Activated gamma-delta T cell treated with Interleukin-2 at 50 U/mL for 16 hours (primary cell): ENCODE measurements around the gene HOXD8.

ENCODE experiments used
- DNase-seq: peaks from one replicate; pipeline ENCODE4 v3.0.0-alpha.2; 2020

HOXD8 gene

GRCh38 chr2:176128982-176129796 lies at the start of gene HOXD8:
Gene HOXD8 (plus strand): TSS chr2:176129705. CDS start chr2:176130367, 662 bp downstream.
- DNase-seq, result no peak

- DNase-seq, result no peak
These were observed 49.5 kb upstream of the HOXD8 start for GRCh38 chr2:176079831-176080539.

- no peak for DNase-seq
These were observed 48.7 kb upstream of the HOXD8 start for GRCh38 chr2:176080540-176081375.

- DNase-seq, result no peak
These were observed 48.1 kb upstream of the HOXD8 start for GRCh38 chr2:176081376-176081836.

DNA sequence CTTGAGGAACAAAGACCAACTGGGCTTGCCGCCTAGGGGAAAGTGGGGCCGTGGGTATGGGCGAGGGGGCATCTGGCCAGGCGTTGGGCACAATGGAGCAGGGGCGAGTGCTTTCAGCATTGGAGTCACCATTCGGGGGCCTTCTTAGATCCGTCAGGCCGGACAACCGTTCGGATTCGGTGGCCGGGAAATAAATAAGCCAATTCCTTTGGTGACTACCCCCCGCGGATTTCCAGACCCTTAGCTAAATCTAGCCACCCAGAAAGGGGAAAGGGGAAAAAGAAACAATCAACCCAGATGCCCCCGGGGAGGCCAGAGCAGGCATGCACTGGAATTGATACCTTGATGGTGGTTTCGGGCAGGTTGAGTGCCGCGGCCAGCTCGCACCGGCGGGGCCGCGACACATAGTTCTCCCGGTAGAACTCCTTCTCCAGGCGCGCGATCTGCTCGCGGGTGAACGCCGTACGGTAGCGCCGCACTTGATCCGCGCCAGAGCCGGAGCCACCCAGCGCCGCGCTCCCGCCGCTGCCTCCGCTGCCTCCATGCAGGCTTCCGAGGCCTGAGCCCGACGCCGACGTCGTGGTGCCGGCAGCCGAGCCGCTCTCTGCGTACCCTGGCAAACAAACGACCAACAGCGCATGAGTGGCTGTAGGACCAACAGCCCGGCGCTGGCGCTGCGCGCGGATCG lies 47.5 kb upstream of the HOXD8 start:
- DNase-seq, result no peak

GRCh38 chr2:176082525-176082823 lies 47.0 kb upstream of the HOXD8 start:
- no peak for DNase-seq

DNA sequence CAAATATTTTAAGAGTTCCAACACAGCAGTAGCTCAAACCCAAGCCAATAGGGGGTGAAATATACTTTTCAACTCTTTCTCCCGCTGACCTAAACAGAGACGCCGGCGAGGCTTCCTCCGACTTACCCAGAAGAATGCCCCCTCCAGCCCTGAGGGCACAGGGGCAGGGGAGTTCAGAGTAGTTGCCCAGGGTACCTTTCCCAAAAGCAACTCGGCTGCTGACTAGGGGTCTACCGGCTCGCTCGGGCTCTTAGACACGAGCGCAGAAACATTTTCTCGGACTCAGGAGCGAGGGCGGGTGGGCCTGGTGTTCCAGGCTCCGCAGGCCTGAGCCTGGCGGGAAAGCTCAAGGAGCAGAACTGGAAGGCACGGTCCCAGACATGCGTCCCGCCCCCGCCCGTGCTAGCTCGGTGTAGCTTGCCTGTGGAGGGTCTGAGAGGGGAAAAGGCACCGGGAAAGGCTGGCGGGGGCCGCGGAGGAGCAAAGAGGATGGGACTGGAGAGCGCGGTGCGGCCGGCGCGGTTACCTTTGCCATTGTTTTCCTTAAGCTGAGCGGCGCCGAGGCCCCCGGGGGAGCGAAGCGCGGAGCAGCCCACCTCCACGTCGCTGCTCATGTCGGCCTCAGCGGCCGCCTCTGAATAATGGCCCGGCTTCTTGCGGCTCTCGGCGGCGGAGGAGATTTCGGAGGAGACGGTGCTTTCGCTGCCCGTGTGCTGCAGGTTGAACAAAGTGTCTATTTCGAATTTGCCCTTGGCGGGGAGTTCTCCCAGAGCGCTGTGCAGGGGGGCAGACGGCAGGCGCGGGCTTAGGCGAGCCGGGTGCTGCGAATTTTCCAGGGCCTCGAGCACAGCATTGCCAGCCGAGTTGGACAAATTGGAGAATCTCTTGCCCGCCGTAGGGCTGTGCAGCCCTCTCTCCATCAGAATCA lies 46.4 kb upstream of the HOXD8 start:
- DNase-seq, result no peak

DNA sequence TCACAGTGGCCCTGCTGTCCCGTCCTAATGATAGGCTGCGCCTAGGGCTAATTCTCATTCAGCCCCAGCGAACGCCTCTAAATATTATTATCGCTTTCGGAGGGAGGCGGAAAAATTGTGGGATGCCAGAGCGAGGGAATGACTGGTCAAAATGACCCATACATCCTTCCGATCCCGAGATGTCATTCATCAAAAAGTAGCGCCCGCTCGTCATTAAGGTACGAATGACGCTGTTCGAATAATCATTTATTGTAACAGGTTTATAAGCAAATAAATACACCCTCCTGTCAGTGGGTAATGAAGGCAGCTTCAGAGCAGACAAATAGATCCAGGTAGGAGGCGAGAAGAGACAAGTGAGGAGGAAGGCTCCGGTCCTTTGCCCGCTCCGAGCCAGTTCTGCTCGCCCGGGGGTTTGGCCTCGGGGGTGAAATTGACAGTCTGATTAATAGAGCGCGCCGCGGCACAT lies 45.7 kb upstream of the HOXD8 start, which contains the start of gene EVX2:
Gene EVX2 (minus strand): TSS at position 167 of the 466 bp plus-strand sequence. CDS start 186 bp downstream, outside the sequence.
- DNase-seq, result no peak

DNA sequence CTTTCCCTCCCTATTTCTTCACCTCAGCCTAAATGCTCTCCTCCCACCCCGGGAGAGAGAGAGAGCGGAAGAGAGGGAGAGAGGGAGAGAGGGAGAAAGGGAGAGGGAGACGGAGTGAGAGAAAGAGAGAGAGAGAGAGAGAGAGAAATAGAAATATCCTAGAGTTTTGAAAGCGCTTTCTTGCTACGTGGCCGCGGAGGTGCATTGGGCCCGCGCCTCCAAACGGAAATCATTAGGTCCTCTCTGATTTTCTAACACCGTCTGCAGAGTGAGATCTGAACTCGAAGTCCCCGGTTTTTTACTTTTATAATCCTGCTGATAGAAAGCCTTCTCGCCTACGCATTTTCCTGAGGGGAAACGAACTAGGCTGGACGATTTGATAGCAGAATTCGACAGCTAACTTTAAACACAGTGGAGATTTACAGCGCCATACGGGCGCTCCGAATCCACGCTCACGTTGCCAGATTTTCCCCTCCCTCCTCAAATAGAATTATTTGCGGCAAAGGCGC lies 44.8 kb upstream of the HOXD8 start:
- DNase-seq, result no peak

- DNase-seq, result no peak
These were observed 44.3 kb upstream of the HOXD8 start for GRCh38 chr2:176085120-176085788.

GRCh38 chr2:176085861-176086771 lies 43.4 kb upstream of the HOXD8 start:
- no peak for DNase-seq

- no peak for DNase-seq
These were observed 42.0 kb upstream of the HOXD8 start for GRCh38 chr2:176087330-176088047.

- no peak for DNase-seq
These were observed 41.2 kb upstream of the HOXD8 start for GRCh38 chr2:176088048-176088936.

DNA sequence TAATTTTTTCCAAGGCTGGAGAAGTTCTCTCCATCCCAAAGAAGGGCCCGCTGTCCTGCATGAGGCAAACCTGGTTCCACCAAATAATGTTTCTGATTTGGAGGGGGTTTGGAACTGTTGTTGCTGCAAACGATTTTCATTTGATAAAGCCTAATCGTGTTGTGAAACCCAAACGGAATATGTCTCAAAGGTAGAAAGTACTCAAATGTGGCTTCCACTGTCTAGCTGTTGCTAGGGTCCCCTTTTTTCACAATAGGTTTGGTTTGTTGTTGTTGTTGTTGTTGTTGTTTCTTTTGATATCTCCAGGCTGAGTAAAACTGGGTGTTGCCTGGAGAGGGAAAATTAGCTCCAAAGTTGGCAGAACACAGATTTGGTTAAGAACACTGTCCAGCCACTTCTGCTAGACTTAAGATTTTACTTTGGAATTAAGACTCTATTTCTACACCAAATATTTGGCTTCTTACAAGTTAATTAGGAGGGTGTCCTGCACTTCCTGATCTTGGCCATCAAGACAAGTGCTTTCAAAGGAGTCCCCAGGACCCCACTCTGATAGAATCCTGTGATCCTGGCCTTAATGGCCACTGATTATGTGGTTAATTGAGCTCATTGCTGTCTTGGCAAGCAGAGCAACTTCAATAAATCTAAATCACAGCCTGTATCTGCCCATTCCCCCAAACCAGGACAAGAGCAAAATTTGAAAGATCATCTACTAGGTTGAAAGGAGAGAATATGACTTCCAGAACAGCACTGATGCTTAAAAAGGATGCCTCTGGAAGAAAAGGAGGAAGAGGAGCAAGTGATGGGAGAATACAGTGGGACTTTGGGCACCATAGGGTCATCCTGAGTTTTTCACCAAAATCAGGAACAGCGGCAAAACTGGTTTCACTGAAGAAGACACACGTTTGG lies 40.3 kb upstream of the HOXD8 start:
- DNase-seq, result no peak

- no peak for DNase-seq
These were observed 39.6 kb upstream of the HOXD8 start for GRCh38 chr2:176089843-176090395.

DNA sequence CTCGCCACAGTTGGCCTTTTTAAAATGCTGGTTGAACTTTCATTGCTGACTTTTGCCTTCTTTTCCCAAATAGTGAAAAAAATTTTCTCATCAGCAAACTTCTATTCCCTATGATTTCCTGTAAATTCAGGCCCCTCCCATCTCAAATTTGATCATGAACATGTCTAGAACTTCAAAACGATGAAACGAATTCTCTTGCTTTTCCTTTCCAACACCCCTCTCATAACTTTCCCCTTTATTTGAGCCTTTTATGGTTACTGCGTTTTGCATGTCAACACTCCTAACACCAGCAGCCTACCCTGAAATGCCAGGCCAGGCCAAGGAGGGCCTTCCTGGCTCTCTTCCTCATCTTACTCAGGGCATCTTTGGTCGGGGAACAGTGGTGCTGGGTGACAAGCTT lies 38.6 kb upstream of the HOXD8 start:
- DNase-seq, result no peak
